Daoy (cell line): Measurements from ENCODE around the gene DMRT1. TPM values are rescaled to one million over a fixed set of nuclear protein-coding genes. Genes with fewer than 3 reads are reported as not detected.
A peak's percentile ranks its signal among the peaks of the same experiment; 100 is the strongest.

Experiments
- DNase-seq: peaks from one replicate; pipeline ENCODE4 v3.0.0-alpha.2; 2015; ENCODE audit warnings: low read depth
- total RNA-seq: library from RNA; depleted of rRNA; stranded (reverse); fragments of >200 nt; shearing (Covaris generic); gene quantifications from 2 replicates; pipeline ENCODE4 v1.2.3, GENCODE V29; 2014; rRNA removed

DMRT1 gene
- total RNA-seq: 0.46 and 0.60 TPM in 2 replicates

DNA sequence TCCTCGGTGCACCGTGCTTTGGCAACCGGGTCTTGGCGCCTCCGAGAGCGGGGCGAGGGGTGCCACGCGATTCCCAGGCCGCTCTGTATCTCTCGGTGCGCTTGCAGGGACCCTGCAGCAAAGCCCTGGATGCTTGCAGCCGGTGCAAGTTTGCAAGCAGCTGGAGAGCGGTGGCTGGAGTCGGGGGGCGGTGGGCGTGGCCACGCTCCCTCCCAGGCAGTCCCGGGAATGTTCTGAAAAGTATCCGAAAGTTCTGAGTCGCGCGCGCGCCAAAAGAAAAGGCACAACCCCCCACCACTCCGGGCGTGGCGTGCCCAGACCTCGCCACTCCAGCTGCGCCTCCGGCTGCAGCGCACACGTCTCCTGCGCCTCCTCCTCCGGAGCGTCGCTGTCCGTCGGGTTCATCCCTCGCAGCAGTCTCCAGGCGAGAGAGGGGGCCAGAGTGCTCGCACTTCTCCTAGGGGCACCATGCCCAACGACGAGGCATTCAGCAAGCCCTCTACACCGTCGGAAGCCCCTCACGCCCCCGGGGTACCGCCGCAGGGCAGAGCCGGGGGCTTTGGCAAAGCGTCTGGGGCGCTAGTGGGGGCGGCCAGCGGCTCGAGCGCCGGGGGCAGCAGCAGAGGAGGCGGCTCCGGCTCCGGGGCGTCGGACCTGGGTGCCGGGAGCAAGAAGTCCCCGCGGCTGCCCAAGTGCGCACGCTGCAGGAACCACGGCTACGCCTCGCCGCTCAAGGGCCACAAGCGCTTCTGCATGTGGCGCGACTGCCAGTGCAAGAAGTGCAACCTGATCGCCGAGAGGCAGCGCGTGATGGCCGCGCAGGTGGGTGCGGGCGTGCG lies at the start of gene DMRT1:
Gene DMRT1, plus strand, starts transcription at position 327 of the 839 bp plus-strand sequence. Its CDS starts 142 bp downstream, at position 469.
- peak; percentile 49 for DNase-seq

DNA sequence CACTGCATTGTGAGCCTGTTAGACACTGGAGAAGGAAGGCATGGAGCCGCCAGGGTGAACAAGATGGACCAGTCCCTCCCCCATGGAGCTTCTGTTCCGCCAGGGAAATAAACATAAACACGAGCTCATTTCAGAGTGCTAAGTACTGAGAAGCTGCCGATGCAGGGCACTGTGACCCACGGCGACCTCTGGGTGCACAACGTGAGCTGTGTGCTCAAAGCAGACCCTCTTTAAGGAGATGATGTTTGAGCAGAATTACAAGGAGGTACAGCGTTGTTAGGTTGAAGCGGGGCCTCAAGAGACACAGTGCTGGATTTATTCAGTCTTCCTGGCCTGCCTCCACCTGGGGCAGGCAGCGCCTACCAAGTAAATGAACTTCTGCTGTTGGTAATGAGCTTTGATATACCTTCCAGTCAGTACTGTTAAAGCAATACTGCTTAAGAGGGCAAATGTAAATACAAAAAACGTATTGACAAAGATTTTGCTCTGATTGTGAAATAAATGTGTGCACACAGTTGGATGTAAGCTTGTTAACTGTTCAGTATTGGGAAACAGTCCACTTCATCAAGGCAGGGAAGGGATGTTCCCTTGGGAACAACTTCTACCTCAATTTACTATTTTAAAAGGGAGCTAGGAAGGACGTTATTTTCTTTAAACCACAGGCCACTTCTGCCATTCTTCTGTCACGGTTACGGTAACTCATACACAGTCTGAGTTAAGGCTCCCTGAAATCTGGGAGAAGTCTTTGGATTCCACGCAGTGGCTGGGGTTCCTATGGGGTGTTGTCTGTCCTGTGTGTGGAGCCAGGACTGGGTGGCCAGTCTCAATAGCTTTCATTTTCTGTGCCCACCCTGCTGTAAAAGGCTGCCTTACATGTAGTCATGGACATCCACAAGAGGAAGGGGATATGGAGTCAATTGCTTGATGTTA lies 48.9 kb upstream of the DMRT1 start:
- DNase-seq: no peak

DNA sequence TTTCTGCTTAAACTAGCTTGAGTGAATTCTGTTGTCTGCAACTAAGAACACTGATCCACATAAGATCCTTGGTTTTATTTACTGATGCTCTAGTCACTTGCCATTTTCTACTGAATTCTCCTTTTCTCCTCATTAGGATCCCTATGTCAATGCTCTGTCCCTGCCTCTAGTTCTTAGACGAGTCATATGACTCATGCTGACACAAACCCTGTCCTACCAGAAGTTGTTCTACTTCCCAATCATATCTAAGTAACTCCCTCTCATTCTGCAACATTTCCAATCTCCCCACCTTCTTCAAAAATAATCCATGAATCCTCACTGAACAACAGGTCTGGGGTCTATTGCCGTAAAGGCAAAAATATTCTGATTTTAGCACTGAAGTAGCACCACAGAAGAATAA lies 47.1 kb upstream of the DMRT1 start:
- DNase-seq: no peak

GRCh38 chr9:795869-796268 lies 45.6 kb upstream of the DMRT1 start:
- DNase-seq: no peak

- DNase-seq: no peak
Measured at GRCh38 chr9:800591-801150, 40.8 kb upstream of the DMRT1 start.

DNA sequence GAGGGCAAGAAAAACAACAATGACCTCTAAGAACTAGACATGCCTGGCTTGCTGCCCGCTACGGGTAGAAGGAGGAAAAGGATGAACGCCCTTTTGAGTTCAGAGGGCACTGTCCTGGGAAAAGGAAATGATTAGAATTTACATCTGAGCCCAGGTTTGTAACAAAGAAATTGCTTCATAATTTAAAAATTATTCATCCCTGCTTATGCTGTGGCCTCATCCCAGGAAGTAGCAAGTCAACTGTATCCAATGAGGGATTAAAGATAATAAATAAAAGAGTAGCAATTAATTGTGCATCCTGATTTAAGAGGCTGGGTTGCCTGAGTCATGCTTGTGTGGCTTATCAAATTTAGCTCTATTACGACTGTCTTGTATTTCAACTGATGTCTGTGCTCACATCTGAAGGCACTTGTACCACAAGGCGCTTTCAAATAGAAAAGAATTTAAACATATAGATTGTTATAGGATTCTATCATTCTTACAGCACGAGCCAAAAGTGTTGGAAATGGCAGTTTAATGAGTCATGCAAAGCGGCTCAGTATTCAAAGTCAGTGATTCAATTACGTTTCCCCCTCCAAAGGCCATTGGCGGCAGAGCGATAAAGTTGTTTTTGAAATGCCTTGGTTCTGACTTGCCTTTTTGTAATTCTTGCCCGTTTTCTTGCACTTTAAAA lies 40.0 kb upstream of the DMRT1 start:
- DNase-seq: peak; percentile 76

DNA sequence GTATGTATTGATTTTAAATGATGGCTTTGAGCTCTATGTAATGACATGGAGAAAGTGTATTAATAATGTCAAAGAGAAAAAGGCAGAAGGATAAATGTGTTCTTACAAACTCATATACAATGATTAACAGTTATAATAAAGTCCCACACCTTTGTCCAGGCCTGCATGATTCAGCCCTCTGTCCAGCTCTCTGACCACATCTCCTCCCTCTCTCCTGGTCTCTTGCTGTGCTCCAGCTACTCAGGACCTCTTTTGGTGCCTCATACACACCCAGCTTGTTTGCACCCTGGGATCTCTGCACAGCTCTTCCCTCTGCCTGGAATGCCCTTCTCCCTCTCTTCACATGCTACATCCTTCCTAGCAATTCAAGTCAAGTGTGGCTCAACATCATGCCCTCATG lies 37.5 kb upstream of the DMRT1 start:
- no peak for DNase-seq

DNA sequence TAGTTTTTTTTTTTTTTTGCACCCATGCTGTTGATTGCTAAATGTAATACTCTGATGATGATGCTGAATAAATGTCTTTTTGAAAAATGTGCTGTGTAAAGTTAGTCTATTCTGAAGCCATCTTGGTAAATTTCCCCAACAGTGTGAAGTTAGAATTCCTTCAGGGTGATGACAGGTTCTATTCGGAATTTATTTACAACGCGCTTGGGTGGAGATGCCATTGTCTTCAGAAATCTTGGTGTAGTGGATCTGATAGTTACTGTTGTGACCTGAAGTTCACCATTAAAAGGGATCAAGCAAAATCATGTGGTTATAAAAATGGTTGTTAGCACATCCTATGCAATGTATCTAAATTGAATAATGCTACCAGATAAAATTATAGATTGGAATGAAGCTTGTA lies 36.3 kb upstream of the DMRT1 start:
- no peak for DNase-seq

DNA sequence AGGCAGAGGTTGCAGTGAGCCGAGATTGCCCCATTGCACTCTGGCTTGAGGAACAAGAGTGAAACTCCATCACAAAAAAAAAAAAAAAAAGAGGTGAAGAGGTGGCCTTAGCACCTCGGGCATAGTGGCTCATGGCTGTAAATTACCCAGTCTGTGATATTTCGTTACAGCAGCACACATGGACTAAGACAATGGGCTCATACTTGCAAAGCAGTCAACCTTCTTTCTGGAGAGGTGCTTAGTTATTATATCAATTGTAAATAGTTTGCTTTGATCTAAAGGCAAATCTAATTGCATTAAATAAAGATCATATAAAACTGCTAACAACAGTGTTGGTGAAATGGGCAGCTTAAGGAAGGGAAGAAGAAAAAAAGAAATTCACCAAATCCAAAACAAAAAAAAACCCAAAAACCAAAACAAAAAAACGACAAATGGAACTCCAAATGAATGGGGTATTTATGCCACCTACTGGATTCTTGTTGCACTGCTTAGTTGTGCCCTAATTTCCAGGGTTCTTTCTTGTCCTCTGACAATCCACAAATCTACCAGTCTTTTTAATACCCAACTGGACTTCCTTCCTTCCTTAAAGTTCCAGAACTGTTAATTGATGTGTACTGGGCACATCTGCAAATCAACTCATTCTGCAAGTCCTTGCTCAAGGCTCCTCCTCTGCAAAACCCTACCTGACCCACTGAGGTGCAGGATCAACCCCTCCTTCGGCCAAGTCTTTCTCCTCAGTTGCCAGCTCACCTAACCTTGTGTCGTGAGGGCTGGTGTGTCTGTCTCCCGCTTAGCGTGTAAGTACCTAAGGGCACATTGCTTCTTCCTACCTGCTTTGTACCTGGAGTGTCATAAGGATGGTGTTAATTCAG lies 35.0 kb upstream of the DMRT1 start:
- peak; percentile 36 for DNase-seq

GRCh38 chr9:811106-811531 lies 30.4 kb upstream of the DMRT1 start:
- peak; percentile 51 for DNase-seq

GRCh38 chr9:818958-819357 lies 22.5 kb upstream of the DMRT1 start:
- DNase-seq: no peak

- DNase-seq: peak; percentile 23
Measured at GRCh38 chr9:826500-827280, 14.8 kb upstream of the DMRT1 start.

GRCh38 chr9:840343-840742 lies 1.2 kb upstream of the DMRT1 start:
- peak; percentile 23 for DNase-seq

GRCh38 chr9:842635-843426 lies 1.3 kb downstream of the DMRT1 start:
- DNase-seq: peak; percentile 42

GRCh38 chr9:843427-843785 lies 1.9 kb downstream of the DMRT1 start:
- no peak for DNase-seq

DNA sequence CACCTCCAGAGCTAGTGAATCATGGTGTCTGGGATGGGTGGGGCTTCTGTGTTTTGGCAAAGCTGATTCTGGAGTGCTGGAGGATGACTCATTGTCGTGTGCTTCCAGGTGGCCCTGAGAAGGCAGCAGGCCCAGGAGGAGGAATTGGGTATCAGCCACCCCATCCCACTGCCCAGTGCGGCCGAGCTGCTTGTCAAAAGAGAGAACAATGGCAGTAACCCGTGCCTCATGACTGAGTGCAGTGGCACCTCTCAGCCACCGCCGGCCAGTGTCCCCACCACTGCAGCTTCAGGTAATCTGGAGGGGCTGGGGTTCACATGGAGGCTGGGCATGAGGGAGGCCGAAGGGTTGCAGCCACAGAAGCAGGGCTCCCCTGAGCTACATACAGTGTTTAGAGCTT lies 5.4 kb downstream of the DMRT1 start:
- peak; percentile 79 for DNase-seq

- DNase-seq: no peak
Measured at GRCh38 chr9:847505-847904, 6.0 kb downstream of the DMRT1 start.

GRCh38 chr9:849431-849830 lies 7.9 kb downstream of the DMRT1 start:
- no peak for DNase-seq

GRCh38 chr9:852539-852938 lies 11.0 kb downstream of the DMRT1 start:
- no peak for DNase-seq
